Stimulated activated naive CD8-positive, alpha-beta T cell treated with anti-CD3 and anti-CD28 coated beads, Interleukin-15, amount 100 ng/mL, for 72 hours (primary cell): ENCODE results near the gene VPS39.

ENCODE experiments used
- ATAC-seq: fragments of 150-1000 bp; cut with Tn5 transposase; 2 replicates; pipeline ENCODE4 v1.10.0; 2021; ENCODE audit warnings: mild to moderate bottlenecking, moderate library complexity
- DNase-seq, 2 donors: peaks; one replicate each; pipeline ENCODE4 v3.0.0; 2021 to 2022
- H3K27ac Mint-ChIP-seq, 2 donors: one replicate each; pipeline ENCODE4 v1.8.0; 2022; ENCODE audit warnings: mild to moderate bottlenecking in 2 of 2, mixed read lengths in 2 of 2, moderate library complexity in 2 of 2
- H3K27me3 Mint-ChIP-seq: one replicate; pipeline ENCODE4 v1.8.0; 2022; ENCODE audit warnings: mixed read lengths
- H3K4me1 Mint-ChIP-seq: one replicate; pipeline ENCODE4 v1.8.0; 2022; ENCODE audit warnings: mild to moderate bottlenecking, mixed read lengths
- H3K4me3 Mint-ChIP-seq, 2 donors: one replicate each; pipeline ENCODE4 v1.8.0; 2022; ENCODE audit warnings: mild to moderate bottlenecking in 2 of 2, mixed read lengths in 2 of 2, moderate library complexity in 1 of 2
- H3K9me3 Mint-ChIP-seq, 2 donors: one replicate each; pipeline ENCODE4 v1.8.0; 2022; ENCODE audit warnings: mixed read lengths in 2 of 2

Gene VPS39

GRCh38 chr15:42178056-42178455 lies 30.0 kb downstream of the VPS39 start:
- DNase-seq = no peak
- H3K4me3 Mint-ChIP-seq = no peak overlapping the region
- no peak for ATAC-seq
- no peaks in the 10 kb centered on the region for H3K27me3 Mint-ChIP-seq
- no peaks in the 10 kb centered on the region for H3K9me3 Mint-ChIP-seq
- no peak overlapping the region for H3K27ac Mint-ChIP-seq
- no peaks in the 10 kb centered on the region for H3K4me1 Mint-ChIP-seq

DNA sequence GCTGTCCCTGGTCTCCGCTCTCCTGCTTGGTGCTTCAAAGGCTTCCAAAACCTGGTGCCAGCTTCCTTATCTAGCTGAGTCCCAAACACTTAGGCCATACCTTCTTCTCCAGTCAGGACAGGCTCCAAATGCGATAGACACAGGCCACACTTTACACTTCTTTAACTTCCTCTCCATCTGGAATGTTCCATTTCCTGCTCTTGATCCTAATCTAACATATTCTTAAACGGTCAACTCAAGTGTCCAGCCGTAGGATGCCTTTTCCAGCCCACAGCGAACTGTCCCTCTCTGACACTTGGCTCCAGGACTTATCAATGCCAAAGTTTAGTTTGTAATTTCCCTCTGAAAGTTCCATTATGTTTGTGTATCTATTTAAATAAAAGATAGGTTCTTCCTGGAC lies 32.4 kb downstream of the VPS39 start:
- ATAC-seq (no peak), DNase-seq (no peak)
- no peak overlapping the region for H3K27ac Mint-ChIP-seq
- no peak overlapping the region for H3K4me3 Mint-ChIP-seq
- no peaks in the 10 kb centered on the region for H3K27me3 Mint-ChIP-seq
- peaks cover 10% of the 10 kb centered on the region for H3K4me1 Mint-ChIP-seq
- H3K9me3 Mint-ChIP-seq = no peaks in the 10 kb centered on the region

DNA sequence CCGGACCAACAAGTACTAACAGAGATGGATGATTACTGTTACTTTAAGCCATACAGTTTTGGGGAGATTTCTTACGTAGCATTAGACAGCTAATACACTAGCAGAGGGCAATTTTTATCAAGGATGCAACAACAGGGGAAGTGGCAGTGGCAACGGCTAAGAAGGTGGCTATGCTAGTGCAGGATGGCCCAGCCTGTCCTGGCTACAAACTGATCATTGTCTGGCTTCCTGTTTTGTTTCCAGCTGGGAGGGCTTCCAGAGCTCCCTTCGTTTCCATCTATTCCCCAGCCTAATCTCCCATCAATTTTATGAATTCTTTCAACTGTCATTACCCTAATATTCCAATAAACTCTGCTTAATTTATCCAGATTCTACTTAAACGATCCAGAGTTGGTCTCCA lies 35.6 kb downstream of the VPS39 start:
- Mint-ChIP-seq H3K27me3 (no peaks in the 10 kb centered on the region), H3K4me3 (no peak overlapping the region), H3K27ac (peak overlapping the region in 1 of 2 donors; percentile 95), H3K4me1 (peaks cover 10% of the 10 kb centered on the region), H3K9me3 (no peaks in the 10 kb centered on the region)
- DNase-seq (no peak), ATAC-seq (no peak)

DNA sequence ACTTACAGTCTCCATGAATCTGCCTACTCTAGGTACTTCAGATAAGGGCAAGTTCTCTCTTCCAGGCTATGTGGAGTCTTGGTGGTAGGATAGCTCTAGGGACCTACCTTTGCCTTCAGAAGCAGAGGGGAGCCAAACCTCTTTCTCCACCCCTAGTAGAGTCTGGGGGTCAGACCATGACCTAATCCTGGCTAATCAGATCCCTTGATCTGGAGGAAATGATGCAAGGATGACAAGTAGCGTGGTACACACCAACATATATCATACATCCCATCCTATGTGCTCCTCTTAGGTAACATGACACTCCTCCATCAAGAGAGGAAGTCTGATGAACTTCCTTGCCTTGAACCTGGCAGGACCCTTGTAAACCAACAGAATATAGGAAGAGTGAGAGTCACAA lies 36.3 kb downstream of the VPS39 start:
- Mint-ChIP-seq H3K27me3 (no peaks in the 10 kb centered on the region), H3K4me1 (peaks cover 10% of the 10 kb centered on the region), H3K9me3 (no peaks in the 10 kb centered on the region), H3K27ac (peak overlapping the region; percentile 85 to 95), H3K4me3 (no peak overlapping the region)
- ATAC-seq (peak; percentile 31), DNase-seq (no peak)

- ATAC-seq = no peak
- Mint-ChIP-seq H3K27me3 (no peaks in the 10 kb centered on the region), H3K4me3 (no peak overlapping the region), H3K9me3 (no peaks in the 10 kb centered on the region), H3K27ac (peak overlapping the region; percentile 7 to 95), H3K4me1 (peaks cover 10% of the 10 kb centered on the region)
- DNase-seq = no peak
Measured at GRCh38 chr15:42171122-42171521, 37.0 kb downstream of the VPS39 start.

- H3K27me3 Mint-ChIP-seq = no peaks in the 10 kb centered on the region
- H3K27ac Mint-ChIP-seq = no peak overlapping the region
Measured at GRCh38 chr15:42166225-42166940, 41.7 kb downstream of the VPS39 start.

GRCh38 chr15:42165106-42165505 lies 43.0 kb downstream of the VPS39 start:
- peak overlapping the region in 1 of 2 donors; percentile 63 for H3K27ac Mint-ChIP-seq

More at GRCh38 chr15:42166225-42166940, 41.7 kb downstream of the VPS39 start:
- DNase-seq (no peak), ATAC-seq (no peak)
- H3K9me3 Mint-ChIP-seq = no peaks in the 10 kb centered on the region
- H3K4me1 Mint-ChIP-seq = peaks cover 5% of the 10 kb centered on the region
- H3K4me3 Mint-ChIP-seq = no peak overlapping the region

GRCh38 chr15:42163947-42164550 lies 44.1 kb downstream of the VPS39 start:
- Mint-ChIP-seq H3K4me3 (no peak overlapping the region), H3K27me3 (no peaks in the 10 kb centered on the region), H3K27ac (no peak overlapping the region), H3K4me1 (no peaks in the 10 kb centered on the region), H3K9me3 (no peaks in the 10 kb centered on the region)
- no peak for DNase-seq
- ATAC-seq = no peak

More at GRCh38 chr15:42165106-42165505, 43.0 kb downstream of the VPS39 start:
- no peak for DNase-seq
- no peak overlapping the region for H3K4me3 Mint-ChIP-seq
- no peak for ATAC-seq
- H3K27me3 Mint-ChIP-seq = no peaks in the 10 kb centered on the region
- H3K4me1 Mint-ChIP-seq = no peaks in the 10 kb centered on the region
- H3K9me3 Mint-ChIP-seq = no peaks in the 10 kb centered on the region

GRCh38 chr15:42163291-42163690 lies 44.8 kb downstream of the VPS39 start:
- Mint-ChIP-seq H3K27ac (peak overlapping the region in 1 of 2 donors; percentile 20), H3K4me1 (peaks cover 4% of the 10 kb centered on the region), H3K9me3 (no peaks in the 10 kb centered on the region), H3K27me3 (no peaks in the 10 kb centered on the region), H3K4me3 (no peak overlapping the region)
- DNase-seq (no peak), ATAC-seq (no peak)

- ATAC-seq (no peak), DNase-seq (no peak)
- H3K4me3 Mint-ChIP-seq = no peak overlapping the region
Measured at GRCh38 chr15:42160136-42160535, 48.0 kb downstream of the VPS39 start.

DNA sequence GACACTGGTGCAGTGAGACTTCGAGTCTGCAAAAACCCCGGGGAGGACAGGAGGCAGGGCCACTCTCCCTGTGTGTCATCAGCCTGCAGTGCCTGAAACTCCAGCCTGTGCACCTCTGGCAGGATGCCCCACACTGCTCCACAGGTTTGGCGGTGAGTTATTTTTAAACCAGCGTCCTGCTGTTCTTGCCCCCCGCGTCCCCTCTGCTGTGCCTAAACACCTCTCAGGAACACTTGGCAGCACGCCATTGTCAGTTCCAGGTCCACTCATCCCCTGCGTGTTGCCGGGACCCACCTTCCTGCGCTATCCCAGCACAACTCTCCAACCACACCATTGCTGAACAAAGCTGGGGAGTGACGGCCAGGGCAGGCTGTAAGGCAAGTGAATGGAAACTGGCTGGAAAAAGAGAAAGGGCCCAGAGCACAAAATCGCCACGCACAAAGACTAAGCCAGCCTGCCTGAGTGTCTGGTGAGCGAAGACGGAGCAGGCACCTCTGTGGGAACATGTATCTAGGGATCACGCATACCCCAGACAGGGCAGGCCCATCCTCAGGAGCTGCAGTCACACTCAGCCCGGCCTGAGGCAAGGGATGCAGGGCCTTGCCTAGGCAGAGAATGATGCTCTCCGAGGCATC lies 48.6 kb downstream of the VPS39 start:
- no peak for DNase-seq
- H3K4me3 Mint-ChIP-seq = no peak overlapping the region
- H3K9me3 Mint-ChIP-seq = no peaks in the 10 kb centered on the region
- peak overlapping the region in 1 of 2 donors; percentile 45 for H3K27ac Mint-ChIP-seq
- no peaks in the 10 kb centered on the region for H3K27me3 Mint-ChIP-seq
- ATAC-seq = no peak
- H3K4me1 Mint-ChIP-seq = peaks cover 4% of the 10 kb centered on the region

More at GRCh38 chr15:42160136-42160535, 48.0 kb downstream of the VPS39 start:
- H3K4me1 Mint-ChIP-seq = peaks cover 4% of the 10 kb centered on the region
- no peaks in the 10 kb centered on the region for H3K27me3 Mint-ChIP-seq
- H3K27ac Mint-ChIP-seq = peak overlapping the region in 1 of 2 donors; percentile 45
- H3K9me3 Mint-ChIP-seq = no peaks in the 10 kb centered on the region

DNA sequence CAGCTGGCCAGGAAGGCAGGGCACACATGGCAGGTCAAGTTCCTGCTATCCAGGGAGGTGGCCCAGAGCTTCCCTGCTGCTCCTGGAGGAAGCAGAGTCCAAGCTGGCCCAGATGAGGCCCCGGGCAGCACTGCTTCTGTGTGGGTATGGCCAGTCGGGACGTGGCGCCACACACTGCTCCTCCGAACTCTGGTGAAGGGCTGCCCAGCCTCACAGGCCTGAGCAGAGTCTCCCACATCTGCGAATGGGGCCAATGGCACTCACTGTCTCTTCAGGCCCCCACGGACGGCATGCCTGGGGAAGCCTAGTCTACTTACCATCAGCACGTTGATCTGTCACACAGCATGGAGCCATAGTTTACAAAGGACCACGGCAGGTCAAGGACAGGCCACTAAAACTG lies 49.2 kb downstream of the VPS39 start:
- H3K27ac Mint-ChIP-seq = no peak overlapping the region
- no peak for DNase-seq

DNA sequence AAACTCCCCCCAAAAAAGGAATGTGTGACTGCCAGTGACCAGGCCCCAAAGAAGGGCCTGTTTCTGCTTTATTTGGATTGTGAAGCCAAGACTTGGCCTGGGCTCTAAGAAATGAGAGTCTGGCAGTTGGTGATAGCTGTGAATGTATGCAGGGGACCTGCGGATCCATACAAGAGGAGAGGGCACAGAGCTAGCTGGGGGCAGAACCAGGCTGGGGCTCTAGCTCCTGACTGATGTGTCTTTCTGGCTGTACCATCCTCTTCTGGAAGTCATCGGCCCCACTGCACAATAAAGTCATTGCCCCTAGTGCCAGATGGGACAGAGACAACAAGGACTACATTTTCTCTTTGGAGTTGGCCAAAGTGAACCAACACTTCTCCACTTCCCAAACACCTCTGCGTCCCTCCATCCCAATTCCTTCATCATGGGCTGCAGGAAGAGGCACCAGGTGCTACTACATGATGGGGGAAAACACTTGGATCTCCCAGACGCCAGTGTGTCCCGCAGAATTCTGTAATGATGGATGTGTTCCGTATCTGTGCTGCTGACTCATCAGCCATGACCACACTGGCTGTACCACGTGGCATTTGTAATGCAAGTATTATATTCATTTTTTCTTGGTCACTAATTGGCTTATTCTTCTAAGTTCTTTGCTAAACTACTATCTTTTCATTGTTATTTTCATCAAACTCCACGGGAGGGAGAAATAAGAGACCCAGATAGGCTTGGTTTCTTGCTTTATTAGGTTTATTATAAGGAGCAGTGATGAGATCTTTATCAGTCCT lies 49.9 kb downstream of the VPS39 start:
- ATAC-seq (no peak), DNase-seq (no peak)
- Mint-ChIP-seq H3K27me3 (no peaks in the 10 kb centered on the region), H3K9me3 (no peaks in the 10 kb centered on the region), H3K4me3 (no peak overlapping the region), H3K4me1 (peaks cover 4% of the 10 kb centered on the region), H3K27ac (peak overlapping the region in 1 of 2 donors; percentile 59)

More for the DNA sequence above, 49.2 kb downstream of the VPS39 start:
- H3K4me1 Mint-ChIP-seq = peaks cover 4% of the 10 kb centered on the region
- H3K4me3 Mint-ChIP-seq = no peak overlapping the region
- no peaks in the 10 kb centered on the region for H3K27me3 Mint-ChIP-seq
- ATAC-seq = no peak
- no peaks in the 10 kb centered on the region for H3K9me3 Mint-ChIP-seq

GRCh38 chr15:42157381-42157780 lies 50.7 kb downstream of the VPS39 start:
- DNase-seq (no peak), ATAC-seq (no peak)
- H3K27me3 Mint-ChIP-seq = no peaks in the 10 kb centered on the region
- no peak overlapping the region for H3K4me3 Mint-ChIP-seq
- H3K4me1 Mint-ChIP-seq = peaks cover 4% of the 10 kb centered on the region
- H3K27ac Mint-ChIP-seq = no peak overlapping the region
- no peaks in the 10 kb centered on the region for H3K9me3 Mint-ChIP-seq

DNA sequence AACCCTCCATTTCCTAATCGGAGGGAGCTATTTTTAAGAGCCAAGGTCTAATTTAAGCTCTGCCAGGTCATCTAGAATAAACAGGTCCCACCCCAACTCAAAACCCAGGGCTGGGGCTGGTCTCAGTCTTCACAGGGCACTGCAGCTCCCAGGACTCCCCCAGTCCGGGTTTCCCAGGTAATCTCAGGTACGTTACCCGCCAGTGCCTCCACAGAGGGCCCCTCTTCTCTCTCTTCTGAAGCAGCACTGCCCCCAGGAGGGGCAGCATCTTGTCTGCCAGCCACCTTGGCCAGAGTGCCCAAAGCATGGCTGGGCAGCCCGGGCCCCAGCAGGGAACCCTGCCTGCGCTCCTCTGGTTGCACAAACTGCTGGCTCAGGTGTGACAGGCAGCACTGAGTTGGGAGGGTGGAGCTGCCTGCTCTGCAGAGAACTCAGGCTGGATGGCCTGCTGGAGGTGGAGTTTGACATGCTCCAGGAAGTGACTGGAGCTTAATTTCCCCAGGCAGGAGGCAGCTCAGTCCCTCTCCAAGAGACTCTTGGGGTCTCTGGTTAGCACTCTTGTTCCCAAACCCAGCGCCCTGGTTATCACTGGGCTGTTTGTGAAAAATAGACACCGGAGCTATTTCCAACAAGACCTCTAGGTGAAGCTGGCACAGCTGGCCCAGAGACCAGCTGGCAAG lies 51.7 kb downstream of the VPS39 start, which contains the start of gene PLA2G4F:
Gene PLA2G4F (minus strand): TSS at position 394 of the 680 bp plus-strand sequence. CDS start 87 bp downstream, at position 307.
- Mint-ChIP-seq H3K27me3 (no peaks in the 10 kb centered on the region), H3K4me3 (no peak within 1 kb of the TSS), H3K27ac (peak within 1 kb of the TSS in 1 of 2 donors; percentile 46), H3K4me1 (peaks cover 4% of the 10 kb centered on the region), H3K9me3 (no peaks in the 10 kb centered on the region)
- no peak for ATAC-seq
- no peak for DNase-seq
